Neural crest cell (in vitro differentiated cells): ENCODE results near the gene CHI3L2. TPM values are rescaled to one million over a fixed set of nuclear protein-coding genes. Genes with fewer than 3 reads are reported as not detected.

ENCODE experiments used
- DNase-seq: peaks from one replicate; pipeline ENCODE4 v3.0.0; 2021; ENCODE audit warnings: low read depth, mixed read lengths, low spot score
- H3K27ac Mint-ChIP-seq: one replicate; pipeline ENCODE4 v1.8.0; 2021; ENCODE audit warnings: mild to moderate bottlenecking, mixed read lengths; ENCODE audit not compliant: unreplicated experiment
- H3K27me3 Mint-ChIP-seq: 2 replicates; pipeline ENCODE4 v1.8.0; 2021; ENCODE audit warnings: low read depth, mild to moderate bottlenecking, mixed read lengths
- H3K36me3 Mint-ChIP-seq: 2 replicates; pipeline ENCODE4 v1.8.0; 2021; ENCODE audit warnings: low read depth, mild to moderate bottlenecking, mixed read lengths
- H3K4me1 Mint-ChIP-seq: 2 replicates; pipeline ENCODE4 v1.8.0; 2021; ENCODE audit warnings: mixed read lengths
- H3K4me3 Mint-ChIP-seq: one replicate; pipeline ENCODE4 v1.8.0; 2021; ENCODE audit warnings: mild to moderate bottlenecking, mixed read lengths
- H3K9me3 Mint-ChIP-seq: 2 replicates; pipeline ENCODE4 v1.8.0; 2021; ENCODE audit warnings: mixed read lengths
- CTCF ChIP-seq: fragments of 200-600 bp; sonication (generic); conservative IDR thresholded peaks from 2 replicates; pipeline ENCODE4 v1.5.0; 2021; ENCODE audit warnings: antibody characterized with exemption, mild to moderate bottlenecking
- total RNA-seq: library from RNA; stranded (reverse); gene quantifications from 2 replicates; pipeline ENCODE4 v1.2.1, GENCODE V29; 2021

The CHI3L2 gene
- total RNA-seq, 1 donor from 2014 or later: not detected

GRCh38 chr1:111190931-111191451 is 36.5 kb upstream of the CHI3L2 start:
- no peak for TF ChIP-seq CTCF
- no peak overlapping the region for H3K27ac Mint-ChIP-seq
- H3K27me3 Mint-ChIP-seq: no peaks in the 10 kb centered on the region
- no peaks in the 10 kb centered on the region for H3K9me3 Mint-ChIP-seq
- no peak for DNase-seq
- H3K4me3 Mint-ChIP-seq: no peak overlapping the region
- no peaks in the 10 kb centered on the region for H3K4me1 Mint-ChIP-seq
- H3K36me3 Mint-ChIP-seq: peaks cover 17% of the 10 kb centered on the region

GRCh38 chr1:111191496-111191895 is 36.0 kb upstream of the CHI3L2 start:
- no peak overlapping the region for H3K27ac Mint-ChIP-seq
- H3K36me3 Mint-ChIP-seq: peaks cover 17% of the 10 kb centered on the region
- H3K4me1 Mint-ChIP-seq: peaks cover 4% of the 10 kb centered on the region
- H3K9me3 Mint-ChIP-seq: no peaks in the 10 kb centered on the region
- H3K4me3 Mint-ChIP-seq: no peak overlapping the region
- DNase-seq: no peak
- no peaks in the 10 kb centered on the region for H3K27me3 Mint-ChIP-seq
- no peak for TF ChIP-seq CTCF

GRCh38 chr1:111192074-111192473 is 35.4 kb upstream of the CHI3L2 start:
- Mint-ChIP-seq H3K36me3 (peaks cover 13% of the 10 kb centered on the region), H3K4me3 (no peak overlapping the region), H3K27me3 (no peaks in the 10 kb centered on the region), H3K4me1 (peaks cover 6% of the 10 kb centered on the region), H3K9me3 (no peaks in the 10 kb centered on the region), H3K27ac (no peak overlapping the region)
- no peak for TF ChIP-seq CTCF
- no peak for DNase-seq

- H3K9me3 Mint-ChIP-seq: no peaks in the 10 kb centered on the region
- H3K27me3 Mint-ChIP-seq: no peaks in the 10 kb centered on the region
- no peak for TF ChIP-seq CTCF
- peaks cover 6% of the 10 kb centered on the region for H3K4me1 Mint-ChIP-seq
- peaks cover 12% of the 10 kb centered on the region for H3K36me3 Mint-ChIP-seq
- H3K27ac Mint-ChIP-seq: peak overlapping the region; percentile 19
- DNase-seq: no peak
- H3K4me3 Mint-ChIP-seq: no peak overlapping the region
Measured at GRCh38 chr1:111192658-111193519, 34.6 kb upstream of the CHI3L2 start.

- Mint-ChIP-seq H3K27me3 (no peaks in the 10 kb centered on the region), H3K4me1 (peaks cover 6% of the 10 kb centered on the region), H3K27ac (no peak overlapping the region), H3K36me3 (peaks cover 6% of the 10 kb centered on the region), H3K9me3 (no peaks in the 10 kb centered on the region), H3K4me3 (no peak overlapping the region)
- no peak for DNase-seq
- no peak for TF ChIP-seq CTCF
Measured at GRCh38 chr1:111193712-111194480, 33.6 kb upstream of the CHI3L2 start.
